GM10266 (cell line): Measurements from ENCODE around the gene FAM89A.

Source experiments
- DNase-seq: peaks from one replicate; pipeline ENCODE4 v3.0.0; 2012; ENCODE audit errors: extremely low spot score
- CTCF ChIP-seq: IDR thresholded peaks from 2 replicates; pipeline ENCODE4 v1.5.1; 2012; ENCODE audit warnings: mild to moderate bottlenecking, low read depth; ENCODE audit not compliant: control insufficient read depth, insufficient read depth; ENCODE audit errors: missing control alignments

Gene FAM89A

DNA sequence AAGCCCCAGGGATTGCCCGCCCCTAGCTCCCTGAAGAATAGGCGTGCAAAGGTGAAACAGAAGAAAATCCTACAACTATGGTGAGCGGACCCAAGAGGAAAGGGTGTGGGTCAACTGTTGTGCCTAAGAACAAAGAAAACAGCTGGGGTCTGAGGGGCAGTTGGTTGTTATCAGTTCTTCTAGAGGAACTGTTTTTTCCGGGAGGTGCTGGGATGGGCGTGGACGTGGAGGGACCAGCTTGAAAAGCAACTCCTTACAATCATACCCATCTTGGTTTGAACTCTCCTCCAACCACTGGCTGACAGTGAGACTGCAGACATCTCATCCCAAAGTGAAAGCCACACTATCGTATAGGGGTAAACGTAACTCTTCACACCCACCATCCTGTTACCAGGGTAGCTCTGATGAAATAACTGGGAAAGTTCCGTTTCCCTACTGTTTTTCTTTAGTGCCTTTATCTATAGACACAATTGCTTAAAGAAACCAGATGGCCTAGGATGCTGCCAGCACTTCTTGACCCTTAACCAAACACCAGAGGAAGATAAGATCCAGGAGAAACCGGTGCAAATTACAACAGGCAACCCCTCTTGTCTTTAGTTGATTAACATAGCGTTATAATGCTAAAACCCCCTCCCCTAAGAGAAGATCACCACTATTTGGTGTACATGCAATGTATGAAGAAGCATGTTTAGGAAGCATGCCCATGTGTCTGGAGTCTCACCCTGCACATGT is 25.6 kb upstream of the FAM89A start:
- no peak for TF ChIP-seq CTCF
- no peak for DNase-seq

GRCh38 chr1:231064418-231064817 is 24.4 kb upstream of the FAM89A start:
- DNase-seq = no peak
- TF ChIP-seq CTCF = no peak

DNA sequence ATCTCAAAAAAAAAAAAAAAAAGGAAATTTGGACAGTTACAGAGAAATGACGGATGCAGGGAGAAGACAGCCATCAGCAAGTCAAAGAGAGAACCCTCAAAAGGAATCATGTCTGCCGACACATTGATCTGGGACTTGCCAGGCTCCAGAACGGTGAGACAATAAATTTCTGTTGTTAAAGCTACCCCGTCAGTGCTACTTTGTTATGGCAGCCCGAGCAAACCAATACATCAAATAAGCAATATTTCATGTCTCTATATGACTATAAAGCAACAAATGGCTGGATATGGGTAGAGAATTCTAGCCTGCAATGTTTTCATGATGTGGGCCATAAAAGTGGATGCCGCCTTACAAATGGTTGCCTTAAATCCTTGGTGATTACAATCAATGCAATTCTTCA is 23.3 kb upstream of the FAM89A start:
- no peak for TF ChIP-seq CTCF
- DNase-seq = no peak

DNA sequence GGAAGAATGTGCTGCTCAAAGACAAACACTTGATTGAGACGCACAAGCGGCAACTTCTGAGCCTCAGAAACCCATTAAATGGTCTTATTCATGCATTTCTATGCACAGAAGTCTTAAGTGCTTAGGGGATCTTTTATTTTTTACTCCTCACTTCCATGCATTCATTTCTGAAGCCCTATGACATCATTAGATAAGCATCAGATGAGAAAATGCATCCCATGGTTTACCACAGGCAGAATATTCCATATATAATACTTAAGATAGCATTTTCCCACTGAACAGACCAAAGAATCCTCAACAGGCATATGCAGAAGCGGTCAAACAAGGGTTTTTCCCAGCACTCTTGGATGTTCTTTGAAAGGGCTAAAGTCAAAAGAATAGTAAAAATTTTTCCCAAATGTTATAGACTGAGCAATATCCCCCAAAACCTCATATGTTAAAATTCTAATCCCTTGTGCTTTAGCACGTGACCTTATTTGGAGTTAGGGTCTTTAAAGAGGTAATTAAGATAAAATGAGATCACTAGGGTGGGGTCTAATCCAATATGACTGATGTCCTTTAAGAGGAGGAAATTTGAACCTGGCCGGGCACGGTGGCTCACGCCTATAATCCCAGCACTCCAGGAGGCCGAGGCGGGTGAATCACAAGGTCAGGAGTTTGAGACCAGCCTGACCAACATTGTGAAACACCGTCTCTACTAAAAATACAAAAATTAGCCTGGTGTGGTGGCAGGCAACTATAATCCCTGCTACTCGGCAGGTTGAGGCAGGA is 22.6 kb upstream of the FAM89A start:
- no peak for DNase-seq
- TF ChIP-seq CTCF = no peak

DNA sequence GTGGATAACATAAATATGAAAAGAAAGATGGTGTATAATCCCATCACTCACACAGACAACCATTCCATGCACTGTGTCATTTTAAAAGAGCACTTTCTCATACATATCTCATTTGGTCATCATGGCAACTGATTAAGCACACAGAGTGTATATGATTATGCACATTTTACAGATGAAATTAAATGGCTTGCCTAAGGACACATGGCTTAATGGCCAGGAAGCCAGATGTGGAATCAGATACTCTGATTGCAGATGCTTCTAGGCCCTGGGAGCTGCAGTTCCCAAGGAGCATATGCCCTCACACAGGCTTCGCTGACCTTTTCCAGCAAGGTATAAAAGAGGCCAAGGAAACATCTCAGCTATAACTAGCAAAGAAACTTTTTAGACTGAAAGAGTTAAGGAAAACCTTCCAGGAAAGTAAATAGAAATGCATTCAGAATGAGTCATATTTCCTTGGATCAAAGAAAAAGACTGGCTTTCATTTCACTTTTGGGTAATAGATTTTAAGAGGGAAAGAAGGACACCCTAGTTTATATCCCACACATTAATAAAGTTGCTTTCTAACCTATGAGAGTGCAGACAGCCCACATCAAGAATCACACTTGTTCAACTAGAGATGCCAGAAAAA is 19.6 kb upstream of the FAM89A start:
- no peak for TF ChIP-seq CTCF
- DNase-seq = no peak

DNA sequence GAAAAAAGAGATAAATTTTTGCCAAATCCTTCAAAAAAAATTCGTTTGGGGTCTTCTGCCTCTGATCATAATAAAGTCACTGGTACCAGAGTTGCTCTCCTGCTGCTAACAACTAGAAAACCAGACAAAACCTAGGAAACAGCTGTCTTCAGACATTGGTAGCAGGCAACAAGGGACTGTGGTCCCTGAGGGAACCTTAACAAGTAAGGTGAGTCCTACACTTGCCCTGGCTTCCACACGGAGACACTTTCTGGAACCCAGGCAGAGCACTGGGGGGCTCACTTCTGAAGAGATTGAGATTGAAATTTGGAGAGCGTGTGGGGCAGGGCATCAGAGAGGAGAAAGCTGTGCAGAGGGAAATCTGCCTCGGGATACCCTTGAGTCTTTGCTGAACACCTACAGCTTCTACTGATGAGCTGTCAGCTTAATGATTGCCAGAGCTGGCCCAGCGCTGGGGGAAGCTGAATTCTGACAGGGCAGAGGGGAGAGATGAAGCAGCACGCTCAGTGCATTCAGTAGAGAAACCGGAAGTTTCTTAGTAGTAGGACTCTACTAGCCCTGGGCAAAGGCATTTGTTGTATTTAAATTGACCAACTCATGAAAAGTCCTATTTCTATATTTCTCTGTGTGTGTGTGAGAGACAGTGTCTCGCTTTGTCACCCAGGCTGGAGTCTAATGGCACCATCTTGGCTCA is 18.5 kb upstream of the FAM89A start:
- no peak for TF ChIP-seq CTCF

More for the DNA sequence above, 18.5 kb upstream of the FAM89A start:
- DNase-seq = no peak
